Kidney epithelial cell (primary cell): ENCODE results near the gene TRIM26. TPM values are rescaled to one million over a fixed set of nuclear protein-coding genes. Genes with fewer than 3 reads are reported as not detected.
"Not testable (repeated sequence)": the region's sequence is repeated elsewhere in the genome, so short reads cannot be mapped to it uniquely, and the experiment has no call there.

Experiments
- DNase-seq: peaks from one replicate; pipeline ENCODE4 v3.0.0-alpha.2; 2010; ENCODE audit warnings: low read depth
- H3K27me3 ChIP-seq: 2 replicates; pipeline ENCODE4 v1.6.0; 2011; ENCODE audit warnings: low read length; ENCODE audit not compliant: control insufficient read depth, insufficient read depth
- H3K36me3 ChIP-seq: 2 replicates; pipeline ENCODE4 v1.5.1; 2011; ENCODE audit warnings: low read length; ENCODE audit not compliant: control insufficient read depth, insufficient read depth
- H3K4me3 ChIP-seq: 2 replicates; pipeline ENCODE4 v1.5.1; 2011; ENCODE audit warnings: low read depth, mild to moderate bottlenecking, control low read depth, low read length
- total RNA-seq: library from RNA; depleted of rRNA; stranded (reverse); fragments of >200 nt; gene quantifications from 2 replicates; pipeline ENCODE4 v1.2.3, GENCODE V29; 2015
- TF ChIP-seq, protein P1 (sequence below): IDR thresholded peaks from 2 replicates; pipeline ENCODE4 v1.5.1; 2011; ENCODE audit warnings: mild to moderate bottlenecking, moderate library complexity, low read length, control low read depth, inconsistent platforms; ENCODE audit not compliant: insufficient read depth, poor library complexity, severe bottlenecking

Gene TRIM26
- total RNA-seq, 1 donor from 2014 or later = 42.0 TPM

DNA sequence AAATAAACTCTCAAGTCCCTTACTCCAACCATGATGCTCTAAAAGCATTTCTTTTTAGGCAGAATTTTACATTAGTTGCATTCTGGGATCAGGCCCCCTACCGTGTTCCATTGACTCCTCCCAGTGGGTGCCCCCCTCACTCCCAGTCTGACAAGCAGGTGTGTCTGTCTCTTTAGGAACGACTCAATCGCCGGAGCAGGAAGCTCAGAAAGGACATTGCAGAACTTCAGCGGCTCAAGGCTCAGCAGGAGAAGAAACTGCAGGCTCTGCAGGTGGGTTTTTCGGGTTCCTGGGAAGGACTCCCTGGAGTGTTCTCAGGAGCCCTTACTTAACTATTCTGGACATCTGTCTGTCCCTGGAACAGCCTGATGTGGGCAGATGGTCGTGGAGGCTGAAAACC, 67.4 kb downstream of the TRIM26 start:
- Histone ChIP-seq H3K4me3 (no peak overlapping the region), H3K36me3 (no peaks in the 10 kb centered on the region), H3K27me3 (peaks cover 15% of the 10 kb centered on the region)

GRCh38 chr6:30144811-30145210, 68.4 kb downstream of the TRIM26 start:
- TF ChIP-seq, protein P1, sequence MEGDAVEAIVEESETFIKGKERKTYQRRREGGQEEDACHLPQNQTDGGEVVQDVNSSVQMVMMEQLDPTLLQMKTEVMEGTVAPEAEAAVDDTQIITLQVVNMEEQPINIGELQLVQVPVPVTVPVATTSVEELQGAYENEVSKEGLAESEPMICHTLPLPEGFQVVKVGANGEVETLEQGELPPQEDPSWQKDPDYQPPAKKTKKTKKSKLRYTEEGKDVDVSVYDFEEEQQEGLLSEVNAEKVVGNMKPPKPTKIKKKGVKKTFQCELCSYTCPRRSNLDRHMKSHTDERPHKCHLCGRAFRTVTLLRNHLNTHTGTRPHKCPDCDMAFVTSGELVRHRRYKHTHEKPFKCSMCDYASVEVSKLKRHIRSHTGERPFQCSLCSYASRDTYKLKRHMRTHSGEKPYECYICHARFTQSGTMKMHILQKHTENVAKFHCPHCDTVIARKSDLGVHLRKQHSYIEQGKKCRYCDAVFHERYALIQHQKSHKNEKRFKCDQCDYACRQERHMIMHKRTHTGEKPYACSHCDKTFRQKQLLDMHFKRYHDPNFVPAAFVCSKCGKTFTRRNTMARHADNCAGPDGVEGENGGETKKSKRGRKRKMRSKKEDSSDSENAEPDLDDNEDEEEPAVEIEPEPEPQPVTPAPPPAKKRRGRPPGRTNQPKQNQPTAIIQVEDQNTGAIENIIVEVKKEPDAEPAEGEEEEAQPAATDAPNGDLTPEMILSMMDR = no peak
- no peaks in the 10 kb centered on the region for H3K36me3 ChIP-seq
- no peak for DNase-seq
- peaks cover 15% of the 10 kb centered on the region for H3K27me3 ChIP-seq
- H3K4me3 ChIP-seq = no peak overlapping the region

More for the DNA sequence above, 67.4 kb downstream of the TRIM26 start:
- no peak for DNase-seq
- TF ChIP-seq, protein P1 = no peak

GRCh38 chr6:30143780-30144179, 69.4 kb downstream of the TRIM26 start:
- TF ChIP-seq, protein P1 = no peak
- Histone ChIP-seq H3K4me3 (no peak overlapping the region), H3K27me3 (peaks cover 15% of the 10 kb centered on the region), H3K36me3 (no peaks in the 10 kb centered on the region)
- DNase-seq = no peak

DNA sequence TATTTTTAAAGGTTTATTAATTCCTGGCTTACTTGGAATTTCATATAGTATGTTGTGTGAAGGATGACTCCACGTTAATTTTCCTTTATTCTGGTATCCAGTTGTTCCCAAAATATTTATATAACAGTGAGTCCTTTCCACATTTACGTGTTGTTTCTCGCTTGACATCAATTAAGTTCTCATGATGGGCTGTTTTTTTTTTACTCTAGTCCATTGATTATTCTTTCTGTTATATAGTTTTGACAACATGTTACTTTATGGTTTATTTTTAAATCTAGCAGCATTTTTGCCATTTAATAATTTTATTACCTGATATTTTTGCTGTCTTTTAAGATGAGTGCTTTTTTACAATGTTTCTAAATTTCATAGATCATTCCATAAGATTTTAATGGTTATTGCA, 70.5 kb downstream of the TRIM26 start:
- Histone ChIP-seq H3K27me3 (peaks cover 13% of the 10 kb centered on the region), H3K4me3 (no peak overlapping the region), H3K36me3 (no peaks in the 10 kb centered on the region)
- DNase-seq = no peak
- TF ChIP-seq, protein P1 = no peak

DNA sequence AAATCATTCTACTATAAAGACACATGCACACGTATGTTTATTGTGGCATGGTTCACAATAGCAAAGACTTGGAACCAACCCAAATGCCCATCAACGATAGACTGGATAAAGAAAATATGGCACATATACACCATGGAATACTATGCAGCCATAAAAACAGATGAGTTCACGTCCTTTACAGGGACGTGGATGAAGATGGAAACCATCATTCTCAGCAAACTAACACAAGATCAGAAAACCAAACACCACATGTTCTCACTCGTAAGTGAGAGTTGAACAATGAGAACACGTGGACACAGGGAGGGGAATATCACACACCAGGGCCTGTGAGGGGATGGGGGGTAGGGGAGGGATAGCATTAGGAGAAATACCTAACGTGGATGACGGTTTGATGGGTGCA, 73.0 kb downstream of the TRIM26 start:
- H3K36me3 ChIP-seq, DNase-seq: not testable (repeated sequence)
- peaks cover 18% of the 10 kb centered on the region for H3K27me3 ChIP-seq

GRCh38 chr6:30136570-30137286, 76.5 kb downstream of the TRIM26 start:
- TF ChIP-seq, protein P1 = no peak
- Histone ChIP-seq H3K4me3 (no peak overlapping the region), H3K36me3 (no peaks in the 10 kb centered on the region), H3K27me3 (peaks cover 14% of the 10 kb centered on the region)
- DNase-seq = no peak

More for the DNA sequence above, 73.0 kb downstream of the TRIM26 start:
- H3K4me3 ChIP-seq = not testable (repeated sequence)
